A549 treated with AZD9567 at 1 μM for 4 hours (cell line): ENCODE data around the gene PRKAG1. TPM values are rescaled to one million over a fixed set of nuclear protein-coding genes. Genes with fewer than 3 reads are reported as not detected.

ENCODE experiments used
- total RNA-seq: library from RNA; stranded (reverse); fragments of 200-300 nt; extraction: Qiagen RNA extraction; gene quantifications from 5 replicates; pipeline ENCODE4 v1.2.3, GENCODE V29; 2022; ENCODE audit not compliant: insufficient read depth

Gene PRKAG1
- 42.4 to 54.4 TPM (median 43.6 TPM) in 5 replicates for total RNA-seq

DNA sequence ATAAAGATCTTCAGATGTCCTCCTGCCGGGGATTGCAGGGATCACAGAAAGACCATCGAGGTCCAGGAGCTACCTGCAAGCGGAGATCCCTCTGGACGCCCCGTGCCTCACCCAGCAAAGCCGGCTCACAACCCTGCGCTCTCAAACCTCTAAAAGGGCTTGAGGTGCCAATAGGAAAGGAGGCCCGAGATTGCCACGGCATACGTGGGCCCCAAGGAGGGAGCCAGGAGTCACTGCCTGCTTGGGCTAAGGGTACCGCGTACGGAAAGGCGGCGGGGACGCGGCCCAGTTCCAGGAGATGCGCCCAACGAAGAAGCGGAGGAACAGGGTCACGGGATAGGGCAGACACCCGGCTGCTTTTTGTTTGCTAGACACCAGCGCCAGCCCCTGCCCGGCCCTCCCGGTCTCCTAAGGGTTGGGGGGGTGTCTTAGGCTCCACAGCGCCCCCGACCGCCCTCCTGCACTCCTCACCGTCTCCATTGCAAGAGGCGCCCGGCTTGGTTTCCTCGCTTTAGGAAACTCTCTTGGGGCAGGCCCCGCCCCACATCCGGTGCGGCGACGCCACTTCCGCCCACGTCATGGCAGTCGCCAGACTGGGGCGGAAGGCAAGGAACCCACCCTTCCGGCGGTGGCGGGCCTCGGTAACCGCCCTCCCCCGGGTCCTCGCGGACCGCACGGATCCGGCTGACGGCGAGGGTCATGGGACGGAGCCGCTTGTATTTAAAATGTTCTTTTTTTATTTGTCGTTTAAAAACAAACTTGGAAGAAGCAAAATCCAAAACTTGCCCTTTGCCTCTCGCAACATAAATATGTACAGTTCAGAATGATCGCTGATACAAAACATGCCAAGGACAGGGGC lies at the start of gene PRKAG1:
Gene PRKAG1, minus strand, starts transcription at position 516 of the 859 bp plus-strand sequence. Its CDS starts 36 bp downstream, at position 480.

GRCh38 chr12:49060237-49061156 lies 41.9 kb upstream of the PRKAG1 start, which contains the start of gene KMT2D:
KMT2D (minus strand) TSS chr12:49060794; CDS start chr12:49055324, 5,470 bp downstream.

DNA sequence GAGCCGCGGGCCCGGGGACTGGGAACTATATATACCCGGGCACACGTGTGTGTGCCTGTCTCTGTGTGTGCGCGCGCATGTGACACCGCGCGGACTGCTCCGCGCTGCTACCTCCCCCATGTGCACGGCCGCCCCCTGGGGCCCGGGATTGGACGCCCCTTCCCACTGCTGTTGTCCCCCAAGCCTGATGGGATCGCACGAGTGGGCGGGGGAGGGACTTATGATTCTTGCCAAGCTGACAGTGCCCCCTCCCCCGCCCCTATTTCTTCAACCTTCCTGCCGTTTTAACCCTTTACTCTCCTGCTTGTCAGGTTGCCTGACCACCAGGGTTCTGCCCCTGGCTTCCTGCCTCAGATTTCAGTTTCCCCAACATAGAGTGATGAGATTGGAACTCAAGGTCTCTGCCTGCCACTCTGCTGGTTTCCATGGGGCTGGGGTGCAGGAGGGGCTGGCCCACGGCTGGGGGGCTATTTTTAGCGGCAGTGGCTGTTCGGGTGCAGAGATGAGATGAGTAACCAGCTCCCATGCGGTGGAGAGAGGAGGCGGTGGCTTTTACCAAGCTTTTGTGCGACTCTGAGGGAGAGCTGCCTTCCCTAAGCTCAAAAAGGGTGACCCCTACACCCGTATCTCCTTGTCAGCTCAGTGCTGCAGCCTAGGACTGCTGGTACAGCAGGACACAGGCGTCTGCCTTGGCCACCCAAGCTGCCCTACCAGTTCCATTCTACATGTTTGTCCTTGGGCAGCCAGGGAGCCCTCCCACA lies 19.0 kb downstream of the PRKAG1 start, which contains the start of gene DDN:
Gene DDN, minus strand, starts transcription at position 5 of the 761 bp plus-strand sequence. CDS start 88 bp downstream, outside the sequence.

DNA sequence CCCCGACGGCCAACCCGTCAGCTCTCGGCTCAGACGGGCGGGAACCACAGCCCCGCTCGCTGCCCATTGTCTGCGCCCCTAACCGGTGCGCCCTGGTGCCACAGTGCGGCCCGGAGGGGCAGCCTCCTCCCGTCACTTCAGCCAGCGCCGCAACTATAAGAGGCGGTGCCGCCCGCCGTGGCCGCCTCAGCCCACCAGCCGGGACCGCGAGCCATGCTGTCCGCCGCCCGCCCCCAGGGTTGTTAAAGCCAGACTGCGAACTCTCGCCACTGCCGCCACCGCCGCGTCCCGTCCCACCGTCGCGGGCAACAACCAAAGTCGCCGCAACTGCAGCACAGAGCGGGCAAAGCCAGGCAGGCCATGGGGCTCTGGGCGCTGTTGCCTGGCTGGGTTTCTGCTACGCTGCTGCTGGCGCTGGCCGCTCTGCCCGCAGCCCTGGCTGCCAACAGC lies 40.3 kb downstream of the PRKAG1 start, which contains the start of gene WNT1:
Gene WNT1, plus strand, starts transcription at position 32 of the 450 bp plus-strand sequence. Its CDS starts 329 bp downstream, at position 361.

GRCh38 chr12:48957141-48958048 lies 61.2 kb downstream of the PRKAG1 start, which contains the start of gene ARF3:
ARF3 (minus strand) TSS chr12:48957487; CDS start chr12:48941095, 16,392 bp downstream.

Other genes with a start within 250 kb of the PRKAG1 start
- gene ADCY6, start 229.7 kb downstream of the PRKAG1 start, total RNA-seq, result 9.3 to 14.2 TPM (median 13.1 TPM) in 5 replicates
- 26.4 to 42.8 TPM (median 34.8 TPM) in 5 replicates for gene CACNB3, start 200.3 kb downstream of the PRKAG1 start, total RNA-seq
- 64.6 to 82.2 TPM (median 77.2 TPM) in 5 replicates for gene DDX23, start 166.6 kb downstream of the PRKAG1 start, total RNA-seq
- gene RND1, start 152.9 kb downstream of the PRKAG1 start, total RNA-seq, result 5.2 to 9.6 TPM (median 5.9 TPM) in 5 replicates
- 17.8 to 59.9 TPM (median 58.1 TPM) in 5 replicates for gene FKBP11, start 93.3 kb downstream of the PRKAG1 start, total RNA-seq
- 139 to 159 TPM (median 150 TPM) in 5 replicates for gene ARF3, start 61.3 kb downstream of the PRKAG1 start, total RNA-seq
- gene WNT10B, start 47.0 kb downstream of the PRKAG1 start, total RNA-seq, result 1.7 to 3.0 TPM (median 1.9 TPM) in 5 replicates
- gene WNT1, start 40.5 kb downstream of the PRKAG1 start, total RNA-seq, result 0.07 to 0.10 TPM in 2 of 5 replicates, not detected in the others
- gene DDN, start 19.4 kb downstream of the PRKAG1 start, total RNA-seq, result 0.70 to 0.85 TPM (median 0.78 TPM) in 5 replicates
- gene KMT2D, start 42.0 kb upstream of the PRKAG1 start, total RNA-seq, result 31.9 to 37.6 TPM (median 34.3 TPM) in 5 replicates
- gene RHEBL1, start 51.2 kb upstream of the PRKAG1 start, total RNA-seq, result 2.1 to 7.2 TPM (median 5.3 TPM) in 5 replicates
- gene DHH, start 76.0 kb upstream of the PRKAG1 start, total RNA-seq, result 0.06 TPM in 1 of 5 replicates, not detected in the others
- 11.5 to 19.4 TPM (median 17.1 TPM) in 5 replicates for gene LMBR1L, start 92.1 kb upstream of the PRKAG1 start, total RNA-seq
- 2,309 to 2,621 TPM (median 2,411 TPM) in 5 replicates for gene TUBA1B, start 112.6 kb upstream of the PRKAG1 start, total RNA-seq
- gene TUBA1A, start 170.3 kb upstream of the PRKAG1 start, total RNA-seq, result 188 to 279 TPM (median 226 TPM) in 5 replicates
- gene TUBA1C, start 246.3 kb upstream of the PRKAG1 start, total RNA-seq, result 1,668 to 2,355 TPM (median 1,781 TPM) in 5 replicates